Cerebellar nuclear complex (tissue), 1 donor: ENCODE results near the gene NFYC.
A peak's percentile ranks its signal among the peaks of the same experiment; 100 is the strongest.
"Not testable (repeated sequence)": the region's sequence is repeated elsewhere in the genome, so short reads cannot be mapped to it uniquely, and the experiment has no call there.

Experiments
- DNase-seq, 2 experiments: peaks; one replicate each; lab custom pipeline; 2025; lab: John Stamatoyannopoulos, UW

The NFYC gene

DNA sequence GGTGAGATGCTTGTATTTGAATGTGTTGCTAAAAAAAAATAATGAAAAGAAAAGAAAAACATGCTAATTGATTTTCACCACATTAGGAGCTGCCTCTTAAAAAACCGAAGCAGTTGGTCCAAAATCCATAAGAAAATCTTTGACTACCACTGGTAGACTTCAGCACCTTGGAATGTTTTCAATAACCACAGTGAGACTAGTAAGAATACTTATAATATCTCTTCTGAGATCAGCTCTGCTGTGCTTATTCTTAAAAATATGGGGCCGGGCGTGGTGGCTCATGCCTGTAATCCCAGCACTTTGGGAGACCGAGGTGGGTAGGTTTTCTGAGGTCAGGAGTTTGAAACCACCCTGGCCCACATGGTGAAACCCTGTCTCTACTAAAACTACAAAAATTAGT, 15.1 kb downstream of the NFYC start:
- no peak for DNase-seq

DNA sequence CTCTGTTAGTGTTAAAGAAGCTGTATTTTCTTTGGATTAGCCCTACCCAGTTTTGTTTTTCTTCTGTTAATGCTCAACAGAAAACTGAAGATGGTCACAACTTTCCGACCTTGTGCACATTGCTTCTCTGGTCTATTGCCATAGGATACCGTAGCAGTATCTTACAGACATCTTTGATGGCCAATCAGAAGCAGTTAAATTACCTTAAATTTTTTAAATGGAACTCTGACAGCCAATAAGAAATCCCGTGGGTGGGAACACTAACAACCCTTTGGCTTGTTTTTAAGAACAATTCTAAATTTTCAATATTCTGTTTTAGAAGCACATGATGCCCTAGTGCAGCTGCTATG, 17.2 kb downstream of the NFYC start:
- DNase-seq, result no peak

- DNase-seq, result peak; percentile 78 to 84
Measured at GRCh38 chr1:40709100-40709801, 17.7 kb downstream of the NFYC start.

DNA sequence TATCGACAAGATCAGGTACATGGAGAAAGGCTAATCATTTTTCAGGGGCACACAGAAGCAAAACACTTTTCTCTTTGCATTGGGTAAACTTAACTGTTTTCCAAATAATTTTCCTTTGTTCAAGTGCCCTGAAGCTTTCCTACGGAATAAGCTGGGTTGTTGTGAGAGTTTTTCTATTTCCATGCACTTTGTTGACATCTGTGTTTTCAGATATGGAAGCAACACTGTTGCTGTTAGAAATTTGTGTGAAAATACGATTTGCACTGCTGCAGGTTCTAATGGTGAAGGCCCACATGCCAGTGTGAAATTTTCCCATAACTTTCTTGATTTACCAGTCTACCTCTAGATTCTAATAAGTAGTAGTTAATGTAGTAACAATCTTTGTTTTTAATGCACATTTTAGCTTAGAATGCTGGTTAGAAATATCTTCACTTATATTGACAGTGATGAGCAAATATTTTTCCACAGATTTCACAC, 18.3 kb downstream of the NFYC start:
- DNase-seq, result no peak

- no peak for DNase-seq
Measured at GRCh38 chr1:40710581-40711315, 19.2 kb downstream of the NFYC start.

- DNase-seq, result no peak
Measured at GRCh38 chr1:40711465-40712404, 20.2 kb downstream of the NFYC start.

DNA sequence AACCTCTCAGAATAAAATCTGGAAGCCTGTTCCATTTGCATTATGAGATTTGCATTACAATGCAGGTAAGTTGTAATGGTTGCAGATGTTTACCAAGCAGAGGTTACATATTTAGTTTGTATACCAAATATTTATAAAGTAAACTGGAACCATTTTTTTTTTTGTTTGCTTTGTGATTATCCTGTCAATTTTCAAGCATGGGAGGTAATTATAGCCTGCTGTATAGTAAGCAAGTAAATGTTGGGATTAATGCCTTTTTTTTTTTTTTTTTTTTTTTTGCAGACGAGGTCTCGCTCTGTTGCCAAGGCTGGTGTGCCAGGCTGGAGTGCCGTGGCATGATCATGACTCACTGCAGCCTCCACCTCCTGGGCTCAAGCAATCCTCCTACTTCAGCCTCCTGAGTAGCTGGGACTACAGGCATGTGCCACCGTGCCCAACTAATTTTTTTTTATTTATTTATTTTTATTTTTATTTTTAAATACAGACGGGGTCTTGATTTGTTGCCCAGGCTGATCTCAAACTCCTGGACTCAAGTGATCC, 21.0 kb downstream of the NFYC start:
- no peak for DNase-seq

DNA sequence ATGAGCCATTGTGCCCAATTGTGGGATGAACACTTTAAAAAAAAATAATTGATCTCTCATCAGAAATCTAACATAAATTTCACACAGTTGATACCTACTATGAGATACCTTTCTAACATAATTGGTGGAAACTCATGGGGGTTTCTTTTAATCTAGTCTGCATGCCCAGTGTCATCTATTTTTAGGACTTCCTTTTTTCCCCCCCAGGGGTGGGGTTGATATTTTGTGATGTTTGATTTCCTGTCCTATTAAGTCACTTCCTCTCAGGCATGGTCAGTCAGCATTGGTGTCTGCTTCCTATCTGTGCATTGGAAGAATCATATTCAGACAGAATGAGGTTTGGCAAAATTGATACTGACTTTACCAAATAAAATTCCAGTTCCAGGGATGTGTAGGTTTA, 21.5 kb downstream of the NFYC start:
- DNase-seq, result no peak

- no peak for DNase-seq
Measured at GRCh38 chr1:40715491-40716059, 24.1 kb downstream of the NFYC start.

DNA sequence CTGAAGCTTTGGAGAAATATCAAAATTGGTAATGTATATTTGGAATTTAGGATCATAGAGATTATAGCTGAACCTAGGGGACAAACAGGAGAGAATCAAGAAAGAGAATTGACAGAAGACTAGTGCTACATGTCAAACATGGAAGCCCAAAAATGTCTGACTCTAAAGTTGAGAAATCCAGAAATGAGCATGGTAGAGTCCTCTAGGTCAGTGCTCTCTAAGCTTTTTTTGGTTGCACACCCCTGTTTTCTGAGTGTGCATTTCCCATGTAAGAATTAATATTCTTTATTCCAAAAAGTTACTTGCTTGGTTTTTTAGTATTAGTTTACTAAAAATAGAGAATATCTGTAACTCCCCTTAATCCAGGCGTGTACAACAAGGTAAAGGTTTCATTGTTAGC, 25.6 kb downstream of the NFYC start:
- no peak for DNase-seq

GRCh38 chr1:40717955-40718354, 26.5 kb downstream of the NFYC start:
- no peak for DNase-seq

DNA sequence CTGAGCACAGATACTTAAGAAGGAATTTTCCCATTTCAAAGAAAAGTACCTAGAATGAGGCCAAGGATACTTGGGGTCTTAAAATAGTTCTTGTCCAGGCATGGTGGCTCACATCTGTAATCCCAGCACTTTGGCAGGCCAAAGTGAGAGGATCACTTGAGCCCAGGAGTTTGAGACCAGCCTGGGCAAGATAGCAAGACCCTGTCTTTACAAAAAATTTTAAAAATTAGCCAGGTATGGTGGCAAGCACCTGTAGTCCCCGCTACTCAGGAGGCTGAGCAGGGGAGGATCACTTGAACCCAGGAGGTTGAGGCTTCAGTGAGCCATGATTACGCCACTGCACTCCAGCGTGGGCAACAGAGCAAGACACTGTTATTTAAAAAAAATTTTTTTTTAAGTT, 29.0 kb downstream of the NFYC start:
- DNase-seq, result no peak

GRCh38 chr1:40722622-40723021, 31.1 kb downstream of the NFYC start:
- DNase-seq, result no peak

GRCh38 chr1:40723196-40723955, 31.9 kb downstream of the NFYC start:
- DNase-seq, result no peak

DNA sequence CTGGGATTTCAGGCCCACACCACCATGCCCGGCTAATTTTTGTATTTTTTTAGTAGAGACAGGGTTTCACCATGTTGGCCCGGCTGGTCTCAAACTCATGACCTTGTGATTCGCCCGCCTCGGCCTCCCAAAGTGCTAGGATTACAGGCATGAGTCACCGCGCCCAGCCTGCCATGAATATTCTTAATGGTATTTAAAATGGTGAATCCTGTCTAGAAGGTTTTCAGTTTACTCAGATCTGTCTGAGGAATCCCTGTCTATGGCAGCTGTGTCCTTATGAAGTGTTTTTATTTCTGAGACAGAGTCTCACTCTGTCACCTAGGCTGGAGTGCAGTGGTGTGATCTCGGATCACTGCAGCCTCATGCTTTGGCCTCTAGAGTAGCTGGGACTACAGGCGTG, 36.2 kb downstream of the NFYC start:
- not testable (repeated sequence) for DNase-seq

- DNase-seq, result not testable (repeated sequence)
Measured at GRCh38 chr1:40729316-40729862, 37.9 kb downstream of the NFYC start.

- DNase-seq, result no peak
Measured at GRCh38 chr1:40732756-40733301, 41.3 kb downstream of the NFYC start.

DNA sequence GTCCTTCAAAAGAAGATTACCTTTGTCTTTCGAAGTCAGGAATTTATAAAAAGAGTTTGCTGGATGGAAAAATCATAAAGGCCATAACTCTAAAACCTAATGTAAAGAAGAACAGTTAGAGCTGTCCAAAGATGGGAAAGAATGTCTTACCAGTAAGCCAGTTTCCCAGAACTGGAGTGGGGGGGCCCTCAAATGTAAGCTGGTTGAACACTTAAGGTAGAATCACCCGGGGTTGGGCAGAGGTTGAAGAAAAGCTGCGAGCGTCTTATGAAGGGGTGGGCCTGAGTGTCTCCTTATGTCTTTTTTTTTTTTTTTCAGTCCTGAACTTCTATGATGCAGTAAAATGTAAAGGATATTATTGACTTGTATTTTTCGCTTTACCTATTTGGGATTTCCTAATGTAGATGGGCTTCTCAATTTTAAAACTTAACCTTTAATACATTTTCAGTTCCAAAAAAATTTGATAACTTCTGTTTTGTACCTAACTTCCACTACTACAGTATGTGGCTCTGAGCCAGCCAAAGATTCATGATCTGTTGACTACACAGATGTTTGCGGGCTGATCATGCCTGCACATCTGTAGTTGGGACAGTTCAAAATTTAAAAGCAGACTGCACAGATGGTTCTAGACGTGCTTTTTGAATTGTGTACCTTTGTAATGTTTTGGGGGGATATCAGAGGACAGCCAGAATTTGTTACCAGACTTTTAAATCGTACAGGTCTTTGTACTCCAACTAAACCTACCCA, 43.6 kb downstream of the NFYC start:
- DNase-seq, result no peak

- DNase-seq, result no peak
Measured at GRCh38 chr1:40736085-40736531, 44.6 kb downstream of the NFYC start.

GRCh38 chr1:40738831-40739230, 47.3 kb downstream of the NFYC start:
- DNase-seq, result no peak
